HuH-7 (cell line): ENCODE results near the gene MTFR1L.

Experiments
- DNase-seq: peaks from one replicate; pipeline ENCODE4 v3.0.0; 2011; ENCODE audit warnings: low spot score

MTFR1L gene

GRCh38 chr1:25790472-25790871 lies 29.3 kb upstream of the MTFR1L start:
- DNase-seq, result no peak

GRCh38 chr1:25792115-25792514 lies 27.6 kb upstream of the MTFR1L start:
- DNase-seq, result no peak

GRCh38 chr1:25793585-25794170 lies 26.1 kb upstream of the MTFR1L start:
- DNase-seq, result no peak

- no peak for DNase-seq
Observed at GRCh38 chr1:25794325-25794724, 25.4 kb upstream of the MTFR1L start.

GRCh38 chr1:25795211-25795610 lies 24.5 kb upstream of the MTFR1L start:
- DNase-seq, result no peak

GRCh38 chr1:25795946-25796810 lies 23.6 kb upstream of the MTFR1L start:
- DNase-seq, result no peak

- DNase-seq, result peak; percentile 83
Observed at GRCh38 chr1:25796811-25797458, 22.8 kb upstream of the MTFR1L start.

- DNase-seq, result peak; percentile 92
Observed at GRCh38 chr1:25797939-25798338, 21.8 kb upstream of the MTFR1L start.

- no peak for DNase-seq
Observed at GRCh38 chr1:25798666-25799351, 20.9 kb upstream of the MTFR1L start.

- no peak for DNase-seq
Observed at GRCh38 chr1:25799352-25799934, 20.3 kb upstream of the MTFR1L start.

- peak; percentile 85 for DNase-seq
Observed at GRCh38 chr1:25799935-25800702, 19.6 kb upstream of the MTFR1L start, which contains the start of gene SELENON. TSS of gene SELENON (plus strand) at chr1:25800193. CDS start at chr1:25800231, 38 bp downstream.

GRCh38 chr1:25800703-25801377 lies 18.9 kb upstream of the MTFR1L start:
- DNase-seq, result no peak

- no peak for DNase-seq
Observed at GRCh38 chr1:25802915-25803314, 16.8 kb upstream of the MTFR1L start.

- DNase-seq, result no peak
Observed at GRCh38 chr1:25803368-25803767, 16.4 kb upstream of the MTFR1L start.

GRCh38 chr1:25804244-25804963 lies 15.3 kb upstream of the MTFR1L start:
- DNase-seq, result no peak

GRCh38 chr1:25804964-25805862 lies 14.5 kb upstream of the MTFR1L start:
- DNase-seq, result no peak

GRCh38 chr1:25805863-25806225 lies 13.9 kb upstream of the MTFR1L start:
- DNase-seq, result no peak

- no peak for DNase-seq
Observed at GRCh38 chr1:25806418-25806817, 13.3 kb upstream of the MTFR1L start.
